Measurements from ENCODE around the gene UBE3B.

Gene UBE3B

DNA sequence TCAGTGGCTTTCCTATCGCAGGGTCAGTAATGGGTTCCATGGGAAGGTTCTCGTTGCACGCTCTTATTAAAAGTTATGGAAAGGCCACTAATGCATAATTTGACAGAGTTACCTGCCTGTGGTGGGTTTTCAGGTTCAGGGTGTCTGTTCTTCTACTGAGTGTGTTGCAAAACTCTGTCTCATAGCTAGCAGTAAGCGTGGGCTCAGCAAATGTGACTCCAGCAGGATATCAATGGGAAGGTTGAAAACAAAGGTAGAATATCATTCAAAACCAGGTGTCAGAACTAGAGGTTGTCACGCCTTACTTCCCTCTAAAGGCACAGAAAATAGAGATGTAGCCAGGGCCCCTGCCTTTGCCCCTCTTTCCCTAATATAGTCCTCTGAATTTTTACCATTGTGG is 24.9 kb downstream of the UBE3B start:
- Histone ChIP-seq H3K36me3 (ENCODE audit: insufficient read depth, low read length) (peaks cover 14% of the 10 kb centered on the region), H3K79me2 (ENCODE audit: insufficient read depth, low read length) (no peaks in the 10 kb centered on the region), H3K27ac (ENCODE audit: low read depth, low read length, poor library complexity, severe bottlenecking) (no peak overlapping the region), H3K9me2 (ENCODE audit: low read depth, low read length) (no peaks in the 10 kb centered on the region), H3K9ac (ENCODE audit: low read length) (no peak overlapping the region), H3F3A (ENCODE audit: insufficient read depth, low read length) (no peaks in the 10 kb centered on the region), H3K4me3 (ENCODE audit: low read depth, low read length, poor library complexity, severe bottlenecking) (no peak overlapping the region), H3K4me2 (ENCODE audit: low read length) (no peak overlapping the region), H3K4me1 (ENCODE audit: insufficient read depth, low read length, severe bottlenecking) (no peaks in the 10 kb centered on the region), H4K20me1 (ENCODE audit: insufficient read depth, low read length) (no peaks in the 10 kb centered on the region), H3K27me3 (ENCODE audit: insufficient read depth, low read length) (no peaks in the 10 kb centered on the region), H2AFZ (ENCODE audit: low read length) (no peak overlapping the region), H3K9me3 (ENCODE audit: low read length) (no peaks in the 10 kb centered on the region)
- TF ChIP-seq EZH2 (IDR thresholded peaks at IDR 0.05; ENCODE audit: borderline replicate concordance, low read length) (no peak), CTCF (IDR thresholded peaks at IDR 0.05; ENCODE audit: low read length) (no peak)

DNA sequence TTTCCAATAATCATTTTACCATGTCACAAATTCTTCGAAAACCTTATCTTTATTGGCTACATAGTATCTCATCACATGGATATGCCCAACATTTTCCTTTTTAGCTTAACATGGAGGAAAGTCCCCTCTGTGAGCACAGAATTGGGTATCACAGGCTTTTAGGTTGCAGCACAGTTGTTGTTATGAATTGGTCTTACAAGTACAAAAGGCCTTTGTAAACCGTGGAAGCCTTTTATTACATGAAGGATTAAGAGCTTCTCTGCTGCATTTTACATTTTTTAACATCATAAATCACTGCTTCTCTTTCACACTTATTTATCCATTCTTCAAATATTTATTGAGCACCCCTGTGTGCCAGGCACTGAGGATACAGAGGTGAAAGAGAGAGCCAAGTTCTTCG is 26.2 kb downstream of the UBE3B start:
- no peak overlapping the region for H3K27ac ChIP-seq (ENCODE audit: low read depth, low read length, poor library complexity, severe bottlenecking)

GRCh38 chr12:109504068-109504467 is 26.6 kb downstream of the UBE3B start:
- H3F3A ChIP-seq (ENCODE audit: insufficient read depth, low read length) = no peaks in the 10 kb centered on the region
- no peaks in the 10 kb centered on the region for H3K9me3 ChIP-seq (ENCODE audit: low read length)
- no peak overlapping the region for H3K9ac ChIP-seq (ENCODE audit: low read length)
- no peaks in the 10 kb centered on the region for H3K27me3 ChIP-seq (ENCODE audit: insufficient read depth, low read length)
- H3K36me3 ChIP-seq (ENCODE audit: insufficient read depth, low read length) = peaks cover 11% of the 10 kb centered on the region; the same call in 1 of the 2 replicates
- no peak for TF ChIP-seq EZH2 (IDR thresholded peaks at IDR 0.05; ENCODE audit: borderline replicate concordance, low read length)
- TF ChIP-seq CTCF (IDR thresholded peaks at IDR 0.05; ENCODE audit: low read length) = no peak
- H3K9me2 ChIP-seq (ENCODE audit: low read depth, low read length) = no peaks in the 10 kb centered on the region
- no peak overlapping the region for H2AFZ ChIP-seq (ENCODE audit: low read length)
- no peaks in the 10 kb centered on the region for H3K4me1 ChIP-seq (ENCODE audit: insufficient read depth, low read length, severe bottlenecking)
- H3K4me3 ChIP-seq (ENCODE audit: low read depth, low read length, poor library complexity, severe bottlenecking) = no peak overlapping the region
- H3K4me2 ChIP-seq (ENCODE audit: low read length) = no peak overlapping the region
- H3K79me2 ChIP-seq (ENCODE audit: insufficient read depth, low read length) = no peaks in the 10 kb centered on the region
- H3K27ac ChIP-seq (ENCODE audit: low read depth, low read length, poor library complexity, severe bottlenecking) = no peak overlapping the region
- no peaks in the 10 kb centered on the region for H4K20me1 ChIP-seq (ENCODE audit: insufficient read depth, low read length)

More for the DNA sequence above, 26.2 kb downstream of the UBE3B start:
- Histone ChIP-seq H3K4me2 (ENCODE audit: low read length) (no peak overlapping the region), H3K4me1 (ENCODE audit: insufficient read depth, low read length, severe bottlenecking) (no peaks in the 10 kb centered on the region), H3K9ac (ENCODE audit: low read length) (no peak overlapping the region), H3K36me3 (ENCODE audit: insufficient read depth, low read length) (peaks cover 11% of the 10 kb centered on the region; the same call in 1 of the 2 replicates), H4K20me1 (ENCODE audit: insufficient read depth, low read length) (no peaks in the 10 kb centered on the region), H3K9me3 (ENCODE audit: low read length) (no peaks in the 10 kb centered on the region), H3K9me2 (ENCODE audit: low read depth, low read length) (no peaks in the 10 kb centered on the region), H3K79me2 (ENCODE audit: insufficient read depth, low read length) (no peaks in the 10 kb centered on the region), H3F3A (ENCODE audit: insufficient read depth, low read length) (no peaks in the 10 kb centered on the region), H2AFZ (ENCODE audit: low read length) (no peak overlapping the region), H3K4me3 (ENCODE audit: low read depth, low read length, poor library complexity, severe bottlenecking) (no peak overlapping the region), H3K27me3 (ENCODE audit: insufficient read depth, low read length) (no peaks in the 10 kb centered on the region)
- no peak for TF ChIP-seq EZH2 (IDR thresholded peaks at IDR 0.05; ENCODE audit: borderline replicate concordance, low read length)
- TF ChIP-seq CTCF (IDR thresholded peaks at IDR 0.05; ENCODE audit: low read length) = no peak

Data from OCI-LY1 (cell line).